Suprapubic skin (tissue), 4 donors: ENCODE results near the gene ELL. TPM values are rescaled to one million over a fixed set of nuclear protein-coding genes. Genes with fewer than 3 reads are reported as not detected.

Experiments used
- DNase-seq, 2 donors: peaks; one replicate each; pipeline ENCODE4 v3.0.0-alpha.2; 2019; ENCODE audit warnings: low spot score in 2 of 2
- H3K27ac ChIP-seq: fragments of 200-600 bp; sonication (generic); one replicate; pipeline ENCODE4 v1.5.1; 2019
- H3K27me3 ChIP-seq: fragments of 200-600 bp; sonication (generic); one replicate; pipeline ENCODE4 v1.5.1; 2019
- H3K36me3 ChIP-seq: fragments of 200-600 bp; sonication (generic); one replicate; pipeline ENCODE4 v1.5.1; 2019
- H3K4me1 ChIP-seq: fragments of 200-600 bp; sonication (generic); one replicate; pipeline ENCODE4 v1.5.1; 2019
- H3K4me3 ChIP-seq: fragments of 200-600 bp; sonication (generic); one replicate; pipeline ENCODE4 v1.5.1; 2019; ENCODE audit warnings: mild to moderate bottlenecking
- H3K9me3 ChIP-seq: fragments of 200-600 bp; sonication (generic); one replicate; pipeline ENCODE4 v1.5.1; 2019
- CTCF ChIP-seq, 2 donors: fragments of 200-600 bp in 1 of 2; fragments of 450-650 bp in 1 of 2; sonication (generic) in 1 of 2; IDR thresholded peaks; one replicate each; pipeline ENCODE4 v1.5.1; 2016 to 2019; ENCODE audit warnings: antibody characterized with exemption in 2 of 2, mild to moderate bottlenecking in 1 of 2, moderate library complexity in 1 of 2
- EP300 ChIP-seq: sonication (generic); formaldehyde crosslinking; IDR thresholded peaks from one replicate; pipeline ENCODE4 v1.6.1; 2017; ENCODE audit warnings: antibody characterized with exemption
- POLR2A ChIP-seq, 2 donors: fragments of 450-650 bp; IDR thresholded peaks; one replicate each; pipeline ENCODE4 v1.6.1; 2017; ENCODE audit warnings: antibody characterized with exemption in 2 of 2, mild to moderate bottlenecking in 2 of 2, moderate library complexity in 2 of 2
- POLR2AphosphoS5 ChIP-seq, 3 donors: sonication (generic); formaldehyde crosslinking; IDR thresholded peaks; one replicate each; pipeline ENCODE4 v1.6.1; 2017; ENCODE audit warnings: antibody characterized with exemption in 3 of 3
- WGBS: methylation state at CpG from one replicate; pipeline ENCODE4 v1.1.5; 2018; 5-methylcytosine and 5-hydroxymethylcytosine counted together
- total RNA-seq, 4 donors: library from RNA; depleted of rRNA; stranded (reverse); fragments of >200 nt; gene quantifications; one replicate each; pipeline ENCODE4 v1.1.0, GENCODE V29; 2016

Gene ELL
- total RNA-seq, 4 donors from 2014 or later, result 27.0 to 59.5 (median 36.9) TPM

- Histone ChIP-seq H3K4me1 (peaks cover 47% of the 10 kb centered on the region), H3K4me3 (peak overlapping the region; percentile 54), H3K36me3 (peaks cover 9% of the 10 kb centered on the region), H3K9me3 (no peaks in the 10 kb centered on the region), H3K27me3 (no peaks in the 10 kb centered on the region), H3K27ac (peak overlapping the region; percentile 15)
- DNase-seq, result no peak
- TF ChIP-seq EP300 (no peak), CTCF (IDR thresholded peaks at IDR 0.05) (no peak), POLR2A (IDR thresholded peaks at IDR 0.05) (no peak), POLR2AphosphoS5 (IDR thresholded peaks at IDR 0.05) (no peak)
- 76% methylated on average over 13 of the region's 13 CpGs for WGBS
These were observed 82.6 kb downstream of the ELL start for GRCh38 chr19:18439025-18439909.

- Histone ChIP-seq H3K36me3 (peaks cover 1% of the 10 kb centered on the region), H3K4me3 (peak overlapping the region; percentile 54), H3K27me3 (no peaks in the 10 kb centered on the region), H3K4me1 (peaks cover 55% of the 10 kb centered on the region), H3K9me3 (no peaks in the 10 kb centered on the region), H3K27ac (peak overlapping the region; percentile 10)
- TF ChIP-seq POLR2A (IDR thresholded peaks at IDR 0.05) (no peak), CTCF (IDR thresholded peaks at IDR 0.05) (no peak), POLR2AphosphoS5 (IDR thresholded peaks at IDR 0.05) (no peak), EP300 (no peak)
- 23% methylated on average over 9 of the region's 24 CpGs for WGBS
- peak in 1 of 2 donors; percentile 85 for DNase-seq
These were observed 83.4 kb downstream of the ELL start for GRCh38 chr19:18438331-18439024.

- 0% methylated on average over 3 of the region's 99 CpGs for WGBS
- H3K27me3 ChIP-seq, result no peaks in the 10 kb centered on the region
- H3K9me3 ChIP-seq, result no peaks in the 10 kb centered on the region
- no peaks in the 10 kb centered on the region for H3K36me3 ChIP-seq
- peak within 1 kb of the TSS; percentile 54 for H3K4me3 ChIP-seq
- H3K27ac ChIP-seq, result peak within 1 kb of the TSS; percentile 15
- peaks cover 62% of the 10 kb centered on the region for H3K4me1 ChIP-seq
- no peak for DNase-seq
- TF ChIP-seq POLR2AphosphoS5 (IDR thresholded peaks at IDR 0.05), result no peak
- no peak for TF ChIP-seq EP300
- no peak for TF ChIP-seq POLR2A (IDR thresholded peaks at IDR 0.05)
- no peak for TF ChIP-seq CTCF (IDR thresholded peaks at IDR 0.05)
These were observed 84.2 kb downstream of the ELL start, which contains the start of gene ISYNA1 for GRCh38 chr19:18437491-18438330. Gene ISYNA1, minus strand, starts transcription at chr19:18438133. Its CDS starts 154 bp downstream, at chr19:18437979.

GRCh38 chr19:18436671-18437490 is 85.0 kb downstream of the ELL start:
- WGBS, result 63% methylated on average over 16 of the region's 67 CpGs
- no peak for TF ChIP-seq EP300
- Histone ChIP-seq H3K36me3 (no peaks in the 10 kb centered on the region), H3K4me1 (peaks cover 57% of the 10 kb centered on the region), H3K4me3 (peak overlapping the region; percentile 54), H3K27me3 (no peaks in the 10 kb centered on the region), H3K9me3 (no peaks in the 10 kb centered on the region), H3K27ac (no peak overlapping the region)
- DNase-seq, result peak in 1 of 2 donors; percentile 86
